ENCODE data around the gene BAZ2B.

DNA sequence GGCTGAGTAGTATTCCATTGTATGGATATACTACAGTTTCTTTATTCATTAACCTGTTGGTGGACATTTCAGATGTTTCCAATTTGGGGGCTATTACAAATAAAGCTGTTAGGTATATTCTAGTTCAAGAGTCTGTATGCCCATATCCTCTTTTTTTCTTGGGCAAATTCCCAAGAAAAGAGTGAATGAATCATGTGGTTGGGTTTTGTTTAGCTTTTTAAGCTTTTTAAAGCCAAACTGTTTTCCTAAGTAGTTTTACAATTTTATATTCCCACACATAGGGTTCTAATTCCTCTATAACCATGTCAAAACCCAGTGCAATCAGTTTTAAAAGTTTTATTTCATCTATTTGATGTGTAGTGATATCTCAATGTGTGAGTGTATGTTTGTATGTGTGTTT lies 44.9 kb upstream of the BAZ2B start:
- no peak for TF ChIP-seq POLR2A (IDR thresholded peaks at IDR 0.05; ENCODE audit: low read depth, low read length)
- TF ChIP-seq POLR2AphosphoS5 (IDR thresholded peaks at IDR 0.05; ENCODE audit: low read depth, low read length), result no peak
- TF ChIP-seq SPI1 (IDR thresholded peaks at IDR 0.05; ENCODE audit: low read depth, low read length), result no peak
